HL-60 (cell line): Measurements from ENCODE around the gene NMNAT1.
"Not testable (repeated sequence)": the region's sequence is repeated elsewhere in the genome, so short reads cannot be mapped to it uniquely, and the experiment has no call there.

Experiments
- DNase-seq, 2 experiments: peaks; one replicate each; pipeline ENCODE4 v3.0.0-alpha.2; 2010 to 2020; ENCODE audit warnings: low read depth in 1 of 2, low spot score in 1 of 2
- H3K27ac ChIP-seq: fragments of 250-450 bp; sonication (Bioruptor Pico); replicated peaks from 2 replicates; pipeline ENCODE4 v1.5.1; 2020; ENCODE audit warnings: mild to moderate bottlenecking, moderate library complexity
- H3K27me3 ChIP-seq: fragments of 250-450 bp; sonication (Bioruptor Pico); 2 replicates; pipeline ENCODE4 v1.5.1; 2021; ENCODE audit warnings: mild to moderate bottlenecking, moderate library complexity; ENCODE audit not compliant: insufficient read depth, poor library complexity, severe bottlenecking
- H3K4me3 ChIP-seq: replicated peaks from 2 replicates; pipeline ENCODE4 v1.5.1; 2011; ENCODE audit warnings: mild to moderate bottlenecking, control low read depth, low read length; ENCODE audit not compliant: insufficient read depth
- CTCF ChIP-seq: IDR thresholded peaks from one replicate; pipeline ENCODE4 v1.5.1; 2011; ENCODE audit warnings: low read length, control low read depth, inconsistent platforms; ENCODE audit not compliant: insufficient read depth
- GABPA ChIP-seq: IDR thresholded peaks from 2 replicates; pipeline ENCODE4 v1.6.1; 2012; ENCODE audit warnings: low read depth
- POLR2AphosphoS5 ChIP-seq: IDR thresholded peaks from 2 replicates; pipeline ENCODE4 v1.6.1; 2012; ENCODE audit warnings: low read depth
- SPI1 ChIP-seq: IDR thresholded peaks from 2 replicates; pipeline ENCODE4 v1.6.1; 2012; ENCODE audit warnings: low read depth, mild to moderate bottlenecking, borderline replicate concordance
- TF ChIP-seq, protein P1 (sequence below): IDR thresholded peaks from 2 replicates; pipeline ENCODE4 v1.6.1; 2012; ENCODE audit warnings: low read depth; ENCODE audit not compliant: insufficient replicate concordance

Gene NMNAT1

GRCh38 chr1:9912264-9912936, 30.9 kb upstream of the NMNAT1 start:
- DNase-seq, result no peak
- Histone ChIP-seq H3K27me3 (no peaks in the 10 kb centered on the region), H3K27ac (no peak overlapping the region), H3K4me3 (no peak overlapping the region)
- TF ChIP-seq GABPA, result no peak
- no peak for TF ChIP-seq CTCF
- TF ChIP-seq SPI1, result no peak
- TF ChIP-seq POLR2AphosphoS5, result no peak
- TF ChIP-seq, protein P1, sequence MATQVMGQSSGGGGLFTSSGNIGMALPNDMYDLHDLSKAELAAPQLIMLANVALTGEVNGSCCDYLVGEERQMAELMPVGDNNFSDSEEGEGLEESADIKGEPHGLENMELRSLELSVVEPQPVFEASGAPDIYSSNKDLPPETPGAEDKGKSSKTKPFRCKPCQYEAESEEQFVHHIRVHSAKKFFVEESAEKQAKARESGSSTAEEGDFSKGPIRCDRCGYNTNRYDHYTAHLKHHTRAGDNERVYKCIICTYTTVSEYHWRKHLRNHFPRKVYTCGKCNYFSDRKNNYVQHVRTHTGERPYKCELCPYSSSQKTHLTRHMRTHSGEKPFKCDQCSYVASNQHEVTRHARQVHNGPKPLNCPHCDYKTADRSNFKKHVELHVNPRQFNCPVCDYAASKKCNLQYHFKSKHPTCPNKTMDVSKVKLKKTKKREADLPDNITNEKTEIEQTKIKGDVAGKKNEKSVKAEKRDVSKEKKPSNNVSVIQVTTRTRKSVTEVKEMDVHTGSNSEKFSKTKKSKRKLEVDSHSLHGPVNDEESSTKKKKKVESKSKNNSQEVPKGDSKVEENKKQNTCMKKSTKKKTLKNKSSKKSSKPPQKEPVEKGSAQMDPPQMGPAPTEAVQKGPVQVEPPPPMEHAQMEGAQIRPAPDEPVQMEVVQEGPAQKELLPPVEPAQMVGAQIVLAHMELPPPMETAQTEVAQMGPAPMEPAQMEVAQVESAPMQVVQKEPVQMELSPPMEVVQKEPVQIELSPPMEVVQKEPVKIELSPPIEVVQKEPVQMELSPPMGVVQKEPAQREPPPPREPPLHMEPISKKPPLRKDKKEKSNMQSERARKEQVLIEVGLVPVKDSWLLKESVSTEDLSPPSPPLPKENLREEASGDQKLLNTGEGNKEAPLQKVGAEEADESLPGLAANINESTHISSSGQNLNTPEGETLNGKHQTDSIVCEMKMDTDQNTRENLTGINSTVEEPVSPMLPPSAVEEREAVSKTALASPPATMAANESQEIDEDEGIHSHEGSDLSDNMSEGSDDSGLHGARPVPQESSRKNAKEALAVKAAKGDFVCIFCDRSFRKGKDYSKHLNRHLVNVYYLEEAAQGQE, result no peak

GRCh38 chr1:9914610-9914937, 28.7 kb upstream of the NMNAT1 start:
- DNase-seq, result no peak
- TF ChIP-seq POLR2AphosphoS5, result no peak
- TF ChIP-seq SPI1, result no peak
- TF ChIP-seq CTCF, result no peak
- TF ChIP-seq GABPA, result no peak
- TF ChIP-seq, protein P1, result no peak
- H3K27me3 ChIP-seq, result no peaks in the 10 kb centered on the region
- H3K4me3 ChIP-seq, result no peak overlapping the region
- no peak overlapping the region for H3K27ac ChIP-seq

GRCh38 chr1:9916452-9916851, 26.8 kb upstream of the NMNAT1 start:
- DNase-seq, result no peak
- no peak for TF ChIP-seq GABPA
- TF ChIP-seq CTCF, result no peak
- TF ChIP-seq, protein P1, result no peak
- TF ChIP-seq SPI1, result no peak
- TF ChIP-seq POLR2AphosphoS5, result no peak
- Histone ChIP-seq H3K27ac (no peak overlapping the region), H3K27me3 (no peaks in the 10 kb centered on the region), H3K4me3 (no peak overlapping the region)

DNA sequence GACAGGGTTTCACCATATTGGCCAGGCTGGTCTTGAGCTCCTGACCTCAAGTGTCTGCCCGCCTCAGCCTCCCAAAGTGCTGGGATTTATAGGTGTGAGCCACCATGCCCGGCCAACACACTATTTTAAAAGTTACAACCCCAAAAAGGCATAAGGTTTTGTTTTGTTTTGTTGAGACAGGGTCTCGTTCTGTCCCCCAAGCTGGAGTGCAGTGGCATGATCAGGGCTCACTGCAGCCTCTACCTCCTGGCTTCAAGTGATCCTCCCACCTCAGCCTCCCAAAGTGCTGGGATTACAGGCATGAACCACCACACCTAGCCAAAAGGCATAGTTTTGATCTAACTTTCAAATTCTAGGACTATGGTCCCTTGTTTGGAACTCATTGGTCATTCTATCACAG, 25.8 kb upstream of the NMNAT1 start:
- H3K27ac ChIP-seq, H3K4me3 ChIP-seq, DNase-seq, H3K27me3 ChIP-seq: not testable (repeated sequence)
